Esophagus squamous epithelium (tissue), 4 donors: ENCODE data around the gene SCD5.

Experiments used
- POLR2A ChIP-seq, 4 donors: fragments of 450-650 bp; IDR thresholded peaks; one replicate each; pipeline ENCODE4 v1.6.1; 2017; ENCODE audit warnings: antibody characterized with exemption in 4 of 4, mild to moderate bottlenecking in 4 of 4, moderate library complexity in 3 of 4
- TF ChIP-seq, protein P1 (sequence below), 6 experiments: fragments of 450-650 bp in 4 of 6; fragments of 200-600 bp in 2 of 6; sonication (generic) in 2 of 6; IDR thresholded peaks; one replicate each; pipeline ENCODE4 v1.5.1; 2016 to 2019; ENCODE audit warnings: antibody characterized with exemption in 6 of 6, mild to moderate bottlenecking in 4 of 6, moderate library complexity in 4 of 6

DNA sequence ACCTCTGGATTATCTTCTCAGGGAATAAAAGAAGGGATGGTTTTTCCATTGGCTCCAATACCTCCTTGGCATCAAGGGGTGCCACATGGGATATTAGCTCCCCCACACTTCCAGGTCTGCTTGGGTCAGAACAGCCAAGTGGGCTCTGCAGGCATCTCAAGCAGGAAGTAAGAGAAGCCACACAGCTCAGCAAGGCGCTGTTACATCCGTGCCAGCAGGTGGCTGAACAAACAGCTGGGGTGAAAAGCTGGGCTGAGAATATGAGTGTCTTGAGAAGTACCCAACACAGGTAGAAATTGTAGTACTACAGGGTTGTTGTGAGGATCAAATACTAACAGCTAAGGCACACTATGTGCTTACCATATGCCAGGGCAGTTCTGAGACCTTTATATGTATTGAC is 160.1 kb downstream of the SCD5 start:
- TF ChIP-seq, protein P1, sequence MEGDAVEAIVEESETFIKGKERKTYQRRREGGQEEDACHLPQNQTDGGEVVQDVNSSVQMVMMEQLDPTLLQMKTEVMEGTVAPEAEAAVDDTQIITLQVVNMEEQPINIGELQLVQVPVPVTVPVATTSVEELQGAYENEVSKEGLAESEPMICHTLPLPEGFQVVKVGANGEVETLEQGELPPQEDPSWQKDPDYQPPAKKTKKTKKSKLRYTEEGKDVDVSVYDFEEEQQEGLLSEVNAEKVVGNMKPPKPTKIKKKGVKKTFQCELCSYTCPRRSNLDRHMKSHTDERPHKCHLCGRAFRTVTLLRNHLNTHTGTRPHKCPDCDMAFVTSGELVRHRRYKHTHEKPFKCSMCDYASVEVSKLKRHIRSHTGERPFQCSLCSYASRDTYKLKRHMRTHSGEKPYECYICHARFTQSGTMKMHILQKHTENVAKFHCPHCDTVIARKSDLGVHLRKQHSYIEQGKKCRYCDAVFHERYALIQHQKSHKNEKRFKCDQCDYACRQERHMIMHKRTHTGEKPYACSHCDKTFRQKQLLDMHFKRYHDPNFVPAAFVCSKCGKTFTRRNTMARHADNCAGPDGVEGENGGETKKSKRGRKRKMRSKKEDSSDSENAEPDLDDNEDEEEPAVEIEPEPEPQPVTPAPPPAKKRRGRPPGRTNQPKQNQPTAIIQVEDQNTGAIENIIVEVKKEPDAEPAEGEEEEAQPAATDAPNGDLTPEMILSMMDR (IDR thresholded peaks at IDR 0.05): no peak
- TF ChIP-seq POLR2A (IDR thresholded peaks at IDR 0.05): no peak
